ENCODE results near the gene MAP3K5. TPM values are rescaled to one million over a fixed set of nuclear protein-coding genes. Genes with fewer than 3 reads are reported as not detected.
A peak's percentile ranks its signal among the peaks of the same experiment; 100 is the strongest.

Gene MAP3K5
- total and polyA plus RNA-seq, 9 of the 15 experiments (the other 6 are each of a cell fraction or from before 2014, with no cell fraction given) = 2.2 to 13.0 (median 9.9) TPM

- TF ChIP-seq TBL1XR1 (IDR thresholded peaks at IDR 0.05; ENCODE audit: low read length in 2 of 2) (no peak; a peak in 1 of 4 replicates), ZNF384 (IDR thresholded peaks at IDR 0.05; ENCODE audit: low read depth, low read length) (0 out of 2 replicates have a peak, but pooled peaks have one; percentile 34), TARDBP (IDR thresholded peaks at IDR 0.05) (peak; percentile 46; the same call in 1 of the 2 replicates), KDM2B (CRISPR knock-in tag; IDR thresholded peaks at IDR 0.05) (0 out of 2 replicates have a peak, but pooled peaks have one; percentile 6), TAF1 (IDR thresholded peaks at IDR 0.05; ENCODE audit: control insufficient read depth, extremely low read depth, insufficient read depth, low read length, severe bottlenecking) (peak; percentile 73), FOXM1 (IDR thresholded peaks at IDR 0.05; ENCODE audit: low read depth) (no peak), FOXM1 (CRISPR knock-in tag; IDR thresholded peaks at IDR 0.05; ENCODE audit: low read depth) (peak; percentile 77; the same call in 1 of the 2 replicates), TEAD4 (IDR thresholded peaks at IDR 0.05; ENCODE audit: low read length) (0 out of 2 replicates have a peak, but pooled peaks have one; percentile 14), TEAD4 (CRISPR knock-in tag; IDR thresholded peaks at IDR 0.05; ENCODE audit: borderline replicate concordance) (no peak), PHF8 (IDR thresholded peaks at IDR 0.05; ENCODE audit: borderline replicate concordance, low read length) (peak; percentile 83), NR0B1 (IDR thresholded peaks at IDR 0.05; ENCODE audit: partially characterized antibody) (no peak), GTF2E2 (tag; IDR thresholded peaks at IDR 0.05) (peak; percentile 82), MAZ (CRISPR knock-in tag; conservative IDR thresholded peaks at IDR 0.05 in 1 of 2, IDR thresholded peaks at IDR 0.05 in 1 of 2) (peak; percentile 88 to 99), CAMTA2 (CRISPR knock-in tag; conservative IDR thresholded peaks at IDR 0.05) (0 out of 2 replicates have a peak, but pooled peaks have one; percentile 52), STAT5B (CRISPR knock-in tag; IDR thresholded peaks at IDR 0.05) (no peak), ZNF398 (CRISPR knock-in tag; IDR thresholded peaks at IDR 0.05) (no peak), NFIC (IDR thresholded peaks at IDR 0.05) (peak; percentile 79), E2F1 (CRISPR knock-in tag; IDR thresholded peaks at IDR 0.05) (0 out of 2 replicates have a peak, but pooled peaks have one; percentile 16), KAT8 (IDR thresholded peaks at IDR 0.05; ENCODE audit: low read depth) (no peak), RBFOX2 (IDR thresholded peaks at IDR 0.05; ENCODE audit: low read depth, low read length) (peak; percentile 90), MTA2 (IDR thresholded peaks at IDR 0.05; ENCODE audit: low read depth) (0 out of 2 replicates have a peak, but pooled peaks have one; percentile 9), POLR2B (IDR thresholded peaks at IDR 0.05; ENCODE audit: low read depth, partially characterized antibody) (peak; percentile 50), HNRNPLL (IDR thresholded peaks at IDR 0.05; ENCODE audit: low read depth, low read length, poor library complexity, severe bottlenecking) (peak; percentile 51), ZNF436 (CRISPR knock-in tag; IDR thresholded peaks at IDR 0.05) (no peak), PHF20 (IDR thresholded peaks at IDR 0.05; ENCODE audit: partially characterized antibody) (peak; percentile 35)
Measured at GRCh38 chr6:136792410-136793262, at the start of gene MAP3K5 (continued).
